ENCODE measurements around the gene ZNF595.
"Not testable (repeated sequence)": the region's sequence is repeated elsewhere in the genome, so short reads cannot be mapped to it uniquely, and the experiment has no call there.

The ZNF595 gene

GRCh38 chr4:51253-51652 lies 1.9 kb upstream of the ZNF595 start:
- not testable (repeated sequence) for DNase-seq (ENCODE audit: low spot score in 2 of 2); H3K4me3 Mint-ChIP-seq; H3K9me3 Mint-ChIP-seq; H3K36me3 Mint-ChIP-seq; H3K4me1 Mint-ChIP-seq; ATAC-seq; H3K27ac Mint-ChIP-seq

- DNase-seq (ENCODE audit: low spot score in 2 of 2); H3K4me3 Mint-ChIP-seq; H3K27ac Mint-ChIP-seq; H3K36me3 Mint-ChIP-seq; H3K9me3 Mint-ChIP-seq; H3K4me1 Mint-ChIP-seq: not testable (repeated sequence)
- peak; percentile 38 for ATAC-seq
These were observed 1.4 kb upstream of the ZNF595 start for GRCh38 chr4:51655-52277.

- ATAC-seq; H3K9me3 Mint-ChIP-seq; H3K36me3 Mint-ChIP-seq; DNase-seq (ENCODE audit: low spot score in 2 of 2); H3K27ac Mint-ChIP-seq; H3K4me1 Mint-ChIP-seq; H3K4me3 Mint-ChIP-seq: not testable (repeated sequence)
These were observed 400 bp downstream of the ZNF595 start for GRCh38 chr4:53521-53920.

DNA sequence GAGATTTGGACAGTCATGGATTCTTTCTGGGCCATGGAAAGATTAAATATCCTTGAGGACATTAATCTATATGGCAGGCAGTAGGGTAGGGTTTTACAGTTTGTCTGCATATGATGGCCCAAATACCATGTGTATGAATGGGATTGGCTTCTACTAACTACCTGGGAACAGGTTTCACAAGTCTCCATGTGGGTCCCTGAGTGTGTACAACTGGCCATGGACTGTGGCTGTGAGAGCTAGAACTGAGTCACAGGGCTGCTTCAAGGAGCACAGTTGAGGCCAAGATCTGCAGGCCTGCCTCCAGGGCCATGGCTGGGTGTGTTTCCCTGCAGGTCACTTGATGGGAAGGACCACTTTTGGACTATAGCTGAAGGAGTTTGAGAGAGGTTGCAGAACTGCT lies 11.6 kb downstream of the ZNF595 start:
- not testable (repeated sequence) for H3K4me3 Mint-ChIP-seq; H3K27ac Mint-ChIP-seq; DNase-seq (ENCODE audit: low spot score in 2 of 2); H3K9me3 Mint-ChIP-seq; H3K36me3 Mint-ChIP-seq; H3K4me1 Mint-ChIP-seq
- peak; percentile 48 for ATAC-seq

- ATAC-seq, result no peak
- peaks cover 33% of the 10 kb centered on the region for H3K9me3 Mint-ChIP-seq
- H3K36me3 Mint-ChIP-seq, result peaks cover 6% of the 10 kb centered on the region
- H3K27ac Mint-ChIP-seq, result no peak overlapping the region
- H3K4me1 Mint-ChIP-seq, result no peaks in the 10 kb centered on the region
- H3K4me3 Mint-ChIP-seq, result no peak overlapping the region
- DNase-seq (ENCODE audit: low spot score in 2 of 2), result no peak
These were observed 18.7 kb downstream of the ZNF595 start for GRCh38 chr4:71830-72229.

DNA sequence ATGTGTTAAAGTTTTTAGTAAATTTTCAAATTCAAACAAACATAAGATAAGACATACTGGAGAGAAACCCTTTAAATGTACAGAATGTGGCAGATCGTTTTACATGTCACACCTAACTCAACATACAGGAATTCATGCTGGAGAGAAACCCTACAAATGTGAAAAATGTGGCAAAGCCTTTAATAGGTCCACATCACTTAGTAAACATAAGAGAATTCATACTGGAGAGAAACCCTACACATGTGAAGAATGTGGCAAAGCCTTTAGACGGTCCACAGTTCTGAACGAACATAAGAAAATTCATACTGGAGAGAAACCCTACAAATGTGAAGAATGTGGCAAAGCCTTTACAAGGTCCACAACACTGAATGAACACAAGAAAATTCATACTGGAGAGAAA lies 32.8 kb downstream of the ZNF595 start:
- no peak for ATAC-seq
- no peak overlapping the region for H3K27ac Mint-ChIP-seq
- DNase-seq (ENCODE audit: low spot score in 2 of 2), result no peak
- H3K4me3 Mint-ChIP-seq, result no peak overlapping the region
- peaks cover 43% of the 10 kb centered on the region for H3K9me3 Mint-ChIP-seq
- no peaks in the 10 kb centered on the region for H3K4me1 Mint-ChIP-seq
- peaks cover 7% of the 10 kb centered on the region for H3K36me3 Mint-ChIP-seq

DNA sequence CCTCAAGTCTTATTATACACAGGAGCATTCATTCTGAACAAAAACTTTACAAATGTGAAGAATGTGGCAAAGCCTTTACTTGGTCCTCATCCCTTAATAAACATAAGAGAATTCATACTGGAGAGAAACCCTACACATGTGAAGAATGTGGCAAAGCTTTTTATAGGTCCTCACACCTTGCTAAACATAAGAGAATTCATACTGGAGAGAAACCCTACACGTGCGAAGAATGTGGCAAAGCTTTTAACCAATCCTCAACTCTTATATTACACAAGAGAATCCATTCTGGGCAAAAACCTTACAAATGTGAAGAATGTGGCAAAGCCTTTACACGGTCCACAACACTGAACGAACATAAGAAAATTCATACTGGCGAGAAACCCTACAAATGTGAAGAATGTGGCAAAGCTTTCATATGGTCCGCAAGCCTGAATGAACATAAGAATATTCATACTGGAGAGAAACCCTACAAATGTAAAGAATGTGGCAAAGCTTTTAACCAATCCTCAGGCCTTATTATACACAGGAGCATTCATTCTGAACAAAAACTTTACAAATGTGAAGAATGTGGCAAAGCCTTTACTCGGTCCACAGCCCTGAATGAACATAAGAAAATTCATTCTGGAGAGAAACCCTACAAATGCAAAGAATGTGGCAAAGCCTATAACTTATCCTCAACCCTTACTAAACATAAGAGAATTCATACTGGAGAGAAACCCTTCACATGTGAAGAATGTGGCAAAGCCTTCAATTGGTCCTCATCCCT lies 33.6 kb downstream of the ZNF595 start:
- not testable (repeated sequence) for H3K4me3 Mint-ChIP-seq; DNase-seq (ENCODE audit: low spot score in 2 of 2); H3K27ac Mint-ChIP-seq; H3K36me3 Mint-ChIP-seq; ATAC-seq; H3K4me1 Mint-ChIP-seq
- H3K9me3 Mint-ChIP-seq, result peaks cover 44% of the 10 kb centered on the region

DNA sequence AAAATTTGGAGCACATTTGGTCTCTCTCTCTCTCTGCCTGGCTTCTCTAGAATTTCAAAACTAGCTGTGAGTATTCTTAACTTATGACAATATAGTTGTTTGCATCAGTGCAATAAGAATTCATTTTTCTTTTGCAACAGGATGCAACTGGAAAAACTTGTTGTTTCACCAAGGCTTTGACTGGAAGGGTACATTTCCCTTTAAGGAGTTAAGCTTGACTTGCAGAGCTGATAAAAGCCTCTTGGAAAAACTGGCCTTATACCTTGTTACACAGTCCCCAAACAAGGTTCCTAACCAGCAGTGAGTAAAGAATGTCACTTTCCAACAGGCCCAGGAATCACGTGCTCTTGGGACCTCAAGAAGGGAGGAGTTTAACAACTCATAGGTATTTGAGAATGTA lies 45.3 kb downstream of the ZNF595 start:
- DNase-seq (ENCODE audit: low spot score in 2 of 2) (no peak), ATAC-seq (no peak)
- no peaks in the 10 kb centered on the region for H3K36me3 Mint-ChIP-seq
- no peak overlapping the region for H3K4me3 Mint-ChIP-seq
- H3K9me3 Mint-ChIP-seq, result peaks cover 12% of the 10 kb centered on the region
- H3K4me1 Mint-ChIP-seq, result no peaks in the 10 kb centered on the region
- H3K27ac Mint-ChIP-seq, result no peak overlapping the region

DNA sequence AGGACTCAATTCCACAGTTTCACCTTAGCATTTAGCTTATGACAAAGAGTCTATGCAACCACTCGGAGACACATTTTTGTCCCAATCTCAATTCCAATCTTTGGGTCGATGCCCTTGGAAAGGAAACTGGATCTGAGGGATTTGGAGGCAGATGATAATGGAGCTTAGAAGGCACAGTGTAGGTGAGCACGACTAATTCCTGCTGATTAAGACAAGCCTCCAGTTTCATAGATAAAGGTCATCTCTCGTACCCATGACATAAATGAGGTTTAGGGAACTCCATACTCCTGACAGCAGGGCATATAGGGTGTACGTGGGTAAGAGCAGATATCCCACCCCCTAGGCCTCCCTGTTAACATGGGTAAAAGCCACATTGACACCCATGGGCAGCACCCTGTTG lies 46.7 kb downstream of the ZNF595 start:
- H3K9me3 Mint-ChIP-seq, result peaks cover 8% of the 10 kb centered on the region
- H3K36me3 Mint-ChIP-seq, result no peaks in the 10 kb centered on the region
- no peak overlapping the region for H3K27ac Mint-ChIP-seq
- no peaks in the 10 kb centered on the region for H3K4me1 Mint-ChIP-seq
- no peak overlapping the region for H3K4me3 Mint-ChIP-seq
- DNase-seq (ENCODE audit: low spot score in 2 of 2), result no peak
- ATAC-seq, result no peak

- no peak overlapping the region for H3K27ac Mint-ChIP-seq
- ATAC-seq, result no peak
- H3K9me3 Mint-ChIP-seq, result peaks cover 11% of the 10 kb centered on the region
- no peak for DNase-seq (ENCODE audit: low spot score in 2 of 2)
- H3K4me1 Mint-ChIP-seq, result no peaks in the 10 kb centered on the region
- no peak overlapping the region for H3K4me3 Mint-ChIP-seq
- no peaks in the 10 kb centered on the region for H3K36me3 Mint-ChIP-seq
These were observed 53.9 kb downstream of the ZNF595 start for GRCh38 chr4:107083-107443.

DNA sequence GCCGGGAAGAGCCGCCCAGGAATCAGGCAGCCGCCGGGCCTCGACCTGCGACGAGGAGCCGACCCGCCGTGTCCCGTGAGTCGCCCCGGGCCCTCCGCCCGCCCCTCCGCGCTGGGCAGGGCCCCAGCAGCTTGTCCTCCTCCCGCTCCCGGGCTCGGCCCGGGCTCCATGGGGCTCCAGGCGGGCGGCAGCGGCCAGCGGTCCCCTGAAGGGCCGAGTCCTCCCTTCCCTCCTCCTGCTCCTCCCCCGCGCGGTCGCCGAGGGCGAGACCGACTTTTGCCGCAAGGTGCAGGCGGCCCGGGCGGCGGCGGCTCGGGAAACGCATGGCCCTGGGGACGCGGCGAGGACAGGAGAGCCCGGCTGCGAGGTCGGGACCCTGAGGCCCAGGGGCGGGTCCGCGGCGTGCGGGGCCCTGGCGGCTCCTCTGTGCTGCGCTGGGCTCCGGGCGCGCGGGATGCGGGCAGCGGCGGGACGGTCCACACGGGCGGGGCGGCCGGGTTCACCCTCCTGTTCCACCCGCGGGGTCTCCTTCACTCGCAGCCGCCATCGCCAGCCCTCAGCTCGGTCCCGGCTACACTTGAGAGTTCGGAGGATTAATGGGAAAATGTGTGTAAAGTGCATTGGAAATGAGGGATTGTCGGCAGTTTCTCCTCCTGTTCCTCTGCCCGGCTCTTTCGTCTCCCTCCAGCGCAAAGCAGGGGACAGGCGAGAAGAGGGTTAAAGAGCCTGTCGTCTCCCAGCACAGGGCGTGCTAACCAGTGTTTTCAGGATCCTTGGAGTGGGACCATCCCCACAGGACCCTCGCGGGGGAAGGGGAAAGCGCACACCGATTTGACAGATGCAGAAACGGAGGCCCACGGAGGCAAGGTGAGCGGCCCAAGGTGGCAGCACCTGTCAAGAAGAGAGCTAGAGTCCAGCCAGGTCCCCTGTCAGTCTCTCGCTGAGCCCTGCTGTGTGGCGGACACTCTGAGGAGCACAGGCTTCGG lies 54.6 kb downstream of the ZNF595 start:
- Mint-ChIP-seq H3K27ac (no peak overlapping the region), H3K9me3 (peaks cover 11% of the 10 kb centered on the region)
- no peak for ATAC-seq

DNA sequence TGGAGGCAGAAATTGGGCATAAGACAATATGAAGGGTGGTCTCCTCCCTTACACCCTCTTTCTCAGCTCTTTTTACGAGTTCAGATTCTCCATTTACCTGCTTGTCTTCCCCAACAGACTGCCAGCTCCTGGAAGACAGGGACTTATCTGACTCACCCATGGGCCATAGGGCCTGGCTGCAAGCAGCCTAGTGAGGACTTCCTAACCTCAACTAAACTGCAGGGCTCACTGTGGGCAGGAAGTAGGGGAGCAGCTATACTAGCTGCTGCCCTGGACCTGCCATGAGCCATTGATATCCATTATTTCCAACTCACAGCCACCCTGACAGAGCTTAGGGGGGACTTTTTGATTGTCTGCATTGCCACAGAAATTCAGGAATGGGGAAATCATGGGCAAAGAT lies 59.6 kb downstream of the ZNF595 start:
- peaks cover 14% of the 10 kb centered on the region for H3K9me3 Mint-ChIP-seq
- no peak overlapping the region for H3K27ac Mint-ChIP-seq
- no peak for DNase-seq (ENCODE audit: low spot score in 2 of 2)
- H3K4me1 Mint-ChIP-seq, result peaks cover 23% of the 10 kb centered on the region
- no peaks in the 10 kb centered on the region for H3K36me3 Mint-ChIP-seq
- no peak for ATAC-seq
- no peak overlapping the region for H3K4me3 Mint-ChIP-seq

More for the DNA sequence above, 54.6 kb downstream of the ZNF595 start:
- Mint-ChIP-seq H3K4me3 (no peak overlapping the region), H3K36me3 (no peaks in the 10 kb centered on the region), H3K4me1 (peaks cover 3% of the 10 kb centered on the region)
- DNase-seq (ENCODE audit: low spot score in 2 of 2), result no peak

- Mint-ChIP-seq H3K27ac (no peak overlapping the region), H3K9me3 (peaks cover 17% of the 10 kb centered on the region), H3K36me3 (no peaks in the 10 kb centered on the region), H3K4me3 (no peak overlapping the region), H3K4me1 (peaks cover 23% of the 10 kb centered on the region)
- ATAC-seq (no peak), DNase-seq (ENCODE audit: low spot score in 2 of 2) (no peak)
These were observed 60.6 kb downstream of the ZNF595 start for GRCh38 chr4:113732-114131.

DNA sequence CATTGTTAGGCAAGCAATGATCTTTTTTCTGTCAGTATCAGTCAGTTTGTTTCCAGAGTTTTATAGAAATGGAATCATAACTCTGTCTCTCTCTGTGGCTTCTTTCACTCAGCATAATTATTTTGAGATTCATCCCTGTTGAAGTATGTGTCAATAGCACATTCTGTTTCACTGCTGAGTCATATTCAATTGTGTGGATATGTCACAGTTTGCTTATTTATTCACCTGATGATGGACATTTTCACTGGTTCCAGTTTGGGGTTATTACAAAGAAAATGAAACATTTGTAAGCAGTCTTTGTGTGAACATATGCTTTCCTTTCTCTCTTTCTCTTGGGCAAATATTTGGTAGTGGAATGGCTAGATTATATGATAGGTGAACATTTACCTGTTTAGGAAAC lies 61.0 kb downstream of the ZNF595 start:
- DNase-seq (ENCODE audit: low spot score in 2 of 2), result no peak
- Mint-ChIP-seq H3K4me1 (peaks cover 23% of the 10 kb centered on the region), H3K27ac (no peak overlapping the region), H3K36me3 (no peaks in the 10 kb centered on the region), H3K9me3 (peaks cover 15% of the 10 kb centered on the region), H3K4me3 (no peak overlapping the region)
- ATAC-seq, result peak; percentile 74

DNA sequence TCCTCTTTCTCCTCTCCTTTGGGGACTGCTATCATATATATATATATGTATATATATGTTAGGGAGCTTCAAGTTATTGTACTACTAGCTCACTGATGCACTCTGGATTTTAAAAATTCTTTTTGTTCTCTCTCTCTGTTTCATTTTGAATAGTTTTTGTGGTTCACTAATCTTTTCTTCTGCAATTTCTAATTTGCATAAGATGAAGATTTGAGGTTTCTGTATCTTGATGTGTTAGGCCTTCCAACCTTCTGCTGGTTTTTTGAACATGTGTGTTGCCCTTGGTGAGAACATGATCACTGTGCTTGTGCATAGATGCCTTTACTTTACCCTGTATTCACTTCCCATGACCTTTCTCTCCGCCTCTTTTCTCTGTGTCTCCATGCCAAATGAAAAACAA lies 63.4 kb downstream of the ZNF595 start:
- DNase-seq (ENCODE audit: low spot score in 2 of 2) (no peak), ATAC-seq (no peak)
- Mint-ChIP-seq H3K36me3 (no peaks in the 10 kb centered on the region), H3K4me3 (no peak overlapping the region), H3K4me1 (peaks cover 34% of the 10 kb centered on the region), H3K9me3 (peaks cover 15% of the 10 kb centered on the region), H3K27ac (no peak overlapping the region)

Measured in stimulated activated effector memory CD8-positive, alpha-beta T cell treated with anti-CD3 and anti-CD28 coated beads, Interleukin-12 subunit alpha, Interleukin-12 subunit beta, amount 100 ng/mL, for 72 hours (primary cell).